CD4-positive, alpha-beta T cell treated with Interleukin-12 subunit alpha and Interleukin-12 subunit beta, for 1 hour (primary cell): ENCODE data around the gene PKP1.

Experiments
- DNase-seq: peaks from one replicate; pipeline ENCODE4 v3.0.0-alpha.2; 2020

Gene PKP1

DNA sequence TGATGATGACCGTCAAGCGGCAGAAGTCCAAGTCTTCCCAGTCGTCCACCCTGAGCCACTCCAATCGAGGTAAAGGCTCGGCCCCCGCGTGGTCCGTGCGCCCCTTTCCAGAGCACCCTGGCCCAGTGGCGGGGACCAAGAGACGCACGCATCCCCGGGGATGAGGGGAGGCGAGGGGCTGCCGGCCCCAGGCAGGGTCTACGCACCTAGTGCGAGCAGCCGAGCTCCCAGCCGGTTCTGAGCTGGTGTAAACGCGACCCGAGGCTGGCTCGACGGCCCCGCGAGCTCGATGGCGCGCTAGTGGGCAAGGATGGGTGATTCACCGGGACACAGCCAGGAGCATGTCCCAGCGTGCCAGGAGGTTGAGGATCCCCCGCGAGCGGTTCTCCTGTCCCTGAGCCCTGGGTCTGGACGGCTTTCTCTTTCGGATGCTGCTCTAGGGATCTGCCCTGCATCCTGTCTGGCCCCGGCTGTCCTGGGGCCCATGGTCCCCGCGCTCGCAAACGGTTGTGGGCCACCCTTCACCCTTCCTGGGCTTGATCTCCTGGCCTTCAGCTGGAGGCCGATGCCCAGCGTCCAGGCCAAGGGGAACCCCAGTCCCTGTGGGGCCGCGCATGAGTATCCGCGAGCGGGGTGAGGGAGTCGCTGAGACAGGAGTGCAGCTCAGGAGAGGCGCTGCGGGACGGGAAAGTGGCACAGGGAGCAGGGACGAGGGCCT lies 689 bp downstream of the PKP1 start:
- no peak for DNase-seq

DNA sequence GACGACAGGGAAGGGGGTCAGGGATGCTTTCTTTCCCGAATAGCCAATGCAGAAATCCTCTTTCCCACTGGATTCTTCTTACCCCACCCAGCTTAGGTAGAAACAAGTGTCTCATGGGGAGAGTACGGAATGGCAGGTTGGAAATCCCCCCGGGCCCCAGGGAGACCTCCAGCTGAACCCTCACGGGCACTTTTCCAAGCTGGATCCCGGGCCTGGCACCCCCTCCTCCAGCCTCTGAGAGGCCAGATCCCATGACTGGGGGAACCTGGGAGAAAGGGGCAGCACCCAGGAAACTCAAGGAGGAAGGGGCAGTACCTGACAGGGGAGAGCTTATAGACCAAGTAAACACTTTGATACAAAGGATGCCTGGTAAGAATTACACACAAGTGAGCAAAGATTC lies 1.3 kb downstream of the PKP1 start:
- DNase-seq: no peak

DNA sequence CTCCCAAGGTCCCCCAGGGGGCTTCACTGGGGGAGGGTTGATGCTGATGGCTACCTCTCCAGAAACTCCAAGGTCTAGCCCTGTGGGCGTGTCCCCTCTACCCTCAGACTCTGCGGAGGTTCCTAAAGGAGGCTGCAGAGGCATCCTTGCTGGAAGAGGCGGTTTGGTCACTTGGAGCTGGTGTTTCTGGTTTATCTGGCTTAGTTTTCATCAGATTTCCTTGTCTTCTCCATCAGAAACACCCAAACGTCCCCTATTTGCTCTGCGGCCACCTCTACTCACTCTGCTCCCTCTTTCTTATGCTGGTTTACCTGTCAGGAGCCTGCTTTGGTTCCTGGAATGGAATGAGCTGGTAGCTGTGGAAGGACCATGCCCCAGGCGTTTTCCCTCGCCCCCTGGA lies 2.5 kb downstream of the PKP1 start:
- no peak for DNase-seq

DNA sequence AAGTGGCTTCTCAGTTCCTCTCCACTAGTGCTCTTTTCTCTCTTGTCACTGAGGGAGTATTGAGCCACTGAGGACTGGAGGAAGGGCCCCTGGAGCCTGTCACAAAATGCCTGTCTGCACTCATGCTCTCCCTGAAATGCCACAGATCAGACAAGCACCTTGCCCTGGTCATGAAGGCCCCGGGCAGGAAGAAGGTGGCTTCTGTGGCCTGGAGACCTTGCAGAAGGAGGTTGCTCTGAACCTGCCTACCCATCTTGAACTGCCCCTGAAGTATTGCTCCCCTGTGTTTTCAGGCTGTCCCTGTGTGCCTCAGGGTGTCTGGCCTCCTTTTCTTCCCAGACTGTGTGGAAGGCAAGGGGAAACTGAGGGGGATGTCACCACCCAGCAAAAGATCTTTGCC lies 3.1 kb downstream of the PKP1 start:
- DNase-seq: no peak

DNA sequence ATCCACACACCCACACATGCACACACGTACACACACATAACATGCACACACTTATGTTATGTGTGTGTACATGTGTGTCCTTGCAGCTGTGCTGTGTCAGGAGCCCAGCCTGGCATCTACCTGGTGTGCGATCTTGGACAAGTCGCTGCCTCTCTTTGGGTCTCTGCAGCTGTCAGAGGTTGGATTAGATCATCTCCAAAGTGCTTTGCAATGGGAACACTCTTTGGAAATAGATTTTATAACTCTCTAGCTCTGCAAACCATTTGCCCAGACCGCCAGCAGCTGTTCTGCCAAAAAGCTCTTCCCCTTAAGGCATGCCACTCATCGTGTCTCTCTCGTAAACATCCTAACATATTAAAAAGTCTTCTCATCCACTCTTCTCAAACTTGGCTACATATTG lies 4.7 kb downstream of the PKP1 start:
- DNase-seq: no peak

DNA sequence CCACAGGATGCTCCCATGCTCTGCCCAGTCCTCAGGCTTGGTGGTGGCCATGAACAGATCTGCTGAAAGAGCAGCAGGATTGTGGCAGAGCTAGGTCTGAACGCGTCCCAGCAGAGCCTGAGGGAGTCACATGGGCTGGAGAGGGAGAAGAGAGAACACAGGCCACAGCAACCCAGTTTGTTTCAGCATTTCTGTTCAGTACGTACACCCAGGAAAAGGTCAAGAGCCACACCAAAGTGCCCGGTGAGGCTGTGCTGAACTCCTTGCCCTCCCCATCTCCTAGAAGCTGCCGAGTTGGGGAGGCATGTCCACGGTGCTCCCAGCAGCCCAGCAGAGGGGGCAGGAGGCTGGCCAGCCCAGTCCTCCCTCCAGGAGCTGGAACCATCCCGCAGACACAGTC lies 5.5 kb downstream of the PKP1 start:
- no peak for DNase-seq

DNA sequence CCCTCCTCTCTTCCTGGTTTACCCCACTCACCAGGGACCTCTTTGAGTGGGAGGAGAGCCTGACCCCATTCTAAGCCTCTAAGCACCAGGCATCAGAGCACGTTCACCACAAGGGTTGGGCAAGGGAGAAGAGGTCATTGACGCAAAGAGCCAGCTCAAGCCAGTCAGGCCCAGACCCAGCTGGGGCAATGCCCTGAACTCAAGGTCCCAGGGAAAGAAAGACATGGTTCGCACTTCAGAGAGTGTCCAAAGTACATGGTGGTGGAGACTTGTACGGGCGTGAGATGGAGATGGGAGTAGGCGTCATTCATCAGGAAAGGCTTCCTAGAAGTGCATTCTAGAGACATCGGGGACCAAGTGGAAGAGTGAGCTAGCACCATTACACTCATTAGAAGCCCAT lies 7.2 kb downstream of the PKP1 start:
- DNase-seq: no peak

DNA sequence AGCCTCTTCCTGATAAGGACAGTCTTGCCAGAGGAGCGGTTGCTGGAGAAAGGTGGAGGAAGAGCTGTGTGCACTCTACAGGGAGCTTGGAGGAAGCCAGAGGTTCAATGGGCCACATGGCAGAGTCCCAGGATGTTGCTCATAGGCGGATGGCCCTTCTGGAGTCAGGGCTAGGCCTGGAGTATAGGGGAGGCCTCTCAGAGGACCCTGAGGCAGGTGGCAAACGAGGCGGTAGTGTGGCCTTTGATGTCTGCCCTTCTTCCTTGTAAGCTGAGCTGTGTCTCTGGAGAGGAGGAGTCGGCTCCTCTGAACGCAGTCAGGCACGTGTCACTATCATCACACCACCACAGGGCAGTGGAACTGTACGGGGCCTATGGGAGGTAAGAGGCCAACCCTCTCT lies 8.6 kb downstream of the PKP1 start:
- no peak for DNase-seq

DNA sequence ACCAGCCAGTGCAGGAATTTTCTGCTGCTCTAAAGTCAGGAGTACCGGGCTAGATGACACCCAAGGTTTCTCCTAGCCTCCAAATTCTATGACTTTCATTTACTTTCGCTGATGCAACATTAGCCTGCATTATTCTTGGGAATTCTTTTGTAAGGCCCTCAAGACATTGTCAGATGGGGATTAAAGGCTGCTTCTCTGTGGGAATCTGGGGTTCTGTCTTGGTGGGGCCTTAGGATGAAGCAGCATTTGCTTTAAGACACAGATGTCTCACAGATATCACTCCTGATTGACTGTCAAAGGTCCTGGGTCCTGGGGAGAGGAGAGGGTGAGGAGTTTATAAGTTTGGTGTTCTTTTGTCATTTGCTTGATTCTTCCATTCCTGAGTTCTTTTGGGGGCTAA lies 11.6 kb downstream of the PKP1 start:
- no peak for DNase-seq

DNA sequence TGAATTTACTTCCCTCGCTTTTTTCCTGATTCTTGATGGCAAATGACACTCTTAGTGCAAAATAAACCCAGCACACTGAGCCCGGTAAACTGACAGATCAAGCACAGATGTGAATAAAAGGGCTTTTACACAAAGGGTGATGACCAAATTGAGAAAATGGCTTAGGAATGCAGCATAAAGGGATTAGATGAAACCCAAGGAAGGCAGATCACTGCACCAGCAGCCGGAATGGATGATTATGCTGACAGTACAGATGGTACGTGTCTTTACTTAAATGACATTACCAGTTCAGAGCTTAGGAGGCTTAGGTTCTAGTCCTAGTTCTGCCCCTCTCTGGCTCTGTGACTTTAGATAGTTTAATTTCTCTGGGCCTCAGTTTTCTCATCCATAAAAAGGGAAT lies 12.0 kb downstream of the PKP1 start:
- no peak for DNase-seq

DNA sequence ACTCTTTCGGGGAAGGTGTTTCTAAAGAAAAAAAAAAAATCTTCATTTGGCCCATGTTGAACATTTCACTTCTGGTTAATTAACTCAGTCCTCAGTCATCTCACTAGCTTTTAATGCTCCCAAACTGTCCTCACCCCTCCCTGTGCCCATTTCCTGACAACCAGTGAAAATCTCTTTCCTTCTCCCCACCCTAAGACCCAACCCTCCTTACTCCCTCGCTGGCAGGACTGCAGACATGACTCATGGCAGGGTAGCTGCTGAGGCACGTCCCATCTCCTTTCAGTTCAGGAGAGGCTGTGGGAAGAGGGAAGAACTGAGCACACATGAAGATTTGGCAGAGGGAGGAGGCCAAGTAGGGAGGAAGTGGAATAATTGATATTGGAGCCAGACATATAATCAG lies 12.6 kb downstream of the PKP1 start:
- no peak for DNase-seq

DNA sequence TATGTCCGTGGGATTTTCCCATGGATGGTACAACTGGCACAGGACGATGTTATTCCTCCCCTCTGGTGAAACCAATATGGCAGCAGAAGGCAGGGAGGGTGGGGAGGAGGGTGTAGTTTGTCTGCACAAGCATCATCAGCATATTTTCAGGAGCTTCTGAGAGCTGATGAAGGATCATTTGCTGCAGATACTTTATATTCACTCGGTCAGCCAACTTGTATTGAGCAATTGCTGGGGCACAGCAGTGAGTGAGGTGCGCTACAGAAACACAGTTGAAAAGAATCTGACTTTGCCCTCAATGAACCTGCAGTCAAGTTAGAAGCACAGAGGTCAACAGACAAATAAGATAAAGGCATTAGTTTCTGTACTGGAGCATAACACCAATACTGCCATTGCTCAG lies 13.0 kb downstream of the PKP1 start:
- DNase-seq: no peak

DNA sequence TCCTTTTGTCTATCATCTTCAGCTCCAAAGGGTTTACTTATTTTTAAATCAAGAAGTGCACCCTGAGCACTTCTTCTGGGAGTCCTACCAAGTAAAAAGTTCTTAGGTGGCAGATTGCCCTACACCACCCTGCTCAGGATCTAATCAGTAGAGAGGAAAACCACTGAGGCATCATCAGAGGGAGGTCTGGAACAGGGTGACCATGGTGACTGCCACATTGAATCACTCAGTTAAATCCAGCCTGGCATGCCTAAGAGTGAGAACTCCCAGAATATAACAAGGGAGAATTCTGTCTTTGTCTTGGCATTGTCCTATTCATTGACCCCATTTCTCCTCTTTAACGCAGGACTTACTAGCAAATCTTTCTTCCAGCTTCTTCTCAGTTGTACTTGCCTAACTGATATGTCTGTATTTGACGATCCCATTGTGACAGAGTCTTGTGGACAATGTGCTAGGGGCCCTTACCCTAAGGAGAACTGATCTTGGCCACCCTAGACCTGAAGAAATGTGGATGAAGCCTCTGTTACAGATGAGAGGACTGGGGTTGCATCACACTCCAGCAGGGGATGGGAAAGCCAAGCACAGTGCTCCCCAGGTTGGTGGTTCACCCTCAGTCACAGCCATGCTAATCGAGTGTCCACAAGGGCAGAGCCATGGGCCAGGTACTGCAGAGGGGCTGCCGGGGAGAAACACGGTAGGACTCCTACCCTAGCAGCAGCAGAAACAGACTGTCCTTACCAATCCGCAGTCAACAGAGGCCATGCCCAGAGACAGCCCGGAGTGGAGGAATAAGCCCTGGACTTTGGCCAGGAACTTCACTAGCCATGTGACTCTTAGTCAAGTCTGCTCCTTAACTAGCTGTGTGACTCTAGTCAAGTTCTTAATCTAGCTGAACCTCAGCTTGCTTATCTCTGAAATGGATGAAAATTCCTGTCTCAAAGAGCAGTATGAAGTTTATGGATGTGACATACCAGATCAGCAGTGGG lies 15.4 kb downstream of the PKP1 start:
- DNase-seq: no peak

DNA sequence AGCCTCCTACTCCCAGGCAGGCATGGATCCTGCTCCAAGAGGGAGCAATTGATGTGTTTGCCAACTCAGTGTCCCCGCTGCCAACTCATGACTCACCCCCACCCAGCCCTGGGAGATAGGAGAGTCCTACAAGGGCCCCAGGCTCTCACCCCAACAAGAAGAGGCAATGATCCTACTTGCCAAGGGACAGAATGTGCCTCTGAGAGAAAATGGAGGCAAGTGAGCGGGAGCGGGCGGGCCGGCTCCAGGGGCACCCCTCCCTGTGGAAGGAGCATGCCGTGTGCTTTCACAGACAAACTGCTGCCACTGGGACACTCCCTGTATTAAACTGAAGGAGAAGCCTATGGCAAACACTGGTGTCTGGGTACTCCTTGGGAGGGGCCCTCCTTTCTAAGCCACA lies 16.7 kb downstream of the PKP1 start:
- DNase-seq: no peak

DNA sequence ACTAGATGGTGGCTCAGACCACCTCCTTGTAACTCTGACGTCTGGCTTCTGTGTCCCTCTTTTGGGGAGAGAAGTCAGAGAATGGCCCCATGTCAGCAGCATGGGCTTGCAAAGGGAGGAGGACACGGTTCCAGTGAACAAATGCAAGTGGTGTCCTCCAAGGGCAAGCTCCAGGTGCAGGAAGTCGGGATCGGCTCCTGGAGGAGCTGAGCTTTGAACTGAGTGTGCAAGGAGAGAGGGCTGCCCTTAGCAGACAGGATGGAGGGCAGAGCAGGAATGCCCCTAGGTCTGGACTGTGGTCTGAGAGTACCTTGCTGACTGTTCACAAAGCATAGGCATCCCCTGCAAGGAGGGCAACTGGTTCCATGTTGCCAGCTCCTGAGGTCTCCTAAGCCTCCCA lies 17.3 kb downstream of the PKP1 start:
- DNase-seq: no peak

DNA sequence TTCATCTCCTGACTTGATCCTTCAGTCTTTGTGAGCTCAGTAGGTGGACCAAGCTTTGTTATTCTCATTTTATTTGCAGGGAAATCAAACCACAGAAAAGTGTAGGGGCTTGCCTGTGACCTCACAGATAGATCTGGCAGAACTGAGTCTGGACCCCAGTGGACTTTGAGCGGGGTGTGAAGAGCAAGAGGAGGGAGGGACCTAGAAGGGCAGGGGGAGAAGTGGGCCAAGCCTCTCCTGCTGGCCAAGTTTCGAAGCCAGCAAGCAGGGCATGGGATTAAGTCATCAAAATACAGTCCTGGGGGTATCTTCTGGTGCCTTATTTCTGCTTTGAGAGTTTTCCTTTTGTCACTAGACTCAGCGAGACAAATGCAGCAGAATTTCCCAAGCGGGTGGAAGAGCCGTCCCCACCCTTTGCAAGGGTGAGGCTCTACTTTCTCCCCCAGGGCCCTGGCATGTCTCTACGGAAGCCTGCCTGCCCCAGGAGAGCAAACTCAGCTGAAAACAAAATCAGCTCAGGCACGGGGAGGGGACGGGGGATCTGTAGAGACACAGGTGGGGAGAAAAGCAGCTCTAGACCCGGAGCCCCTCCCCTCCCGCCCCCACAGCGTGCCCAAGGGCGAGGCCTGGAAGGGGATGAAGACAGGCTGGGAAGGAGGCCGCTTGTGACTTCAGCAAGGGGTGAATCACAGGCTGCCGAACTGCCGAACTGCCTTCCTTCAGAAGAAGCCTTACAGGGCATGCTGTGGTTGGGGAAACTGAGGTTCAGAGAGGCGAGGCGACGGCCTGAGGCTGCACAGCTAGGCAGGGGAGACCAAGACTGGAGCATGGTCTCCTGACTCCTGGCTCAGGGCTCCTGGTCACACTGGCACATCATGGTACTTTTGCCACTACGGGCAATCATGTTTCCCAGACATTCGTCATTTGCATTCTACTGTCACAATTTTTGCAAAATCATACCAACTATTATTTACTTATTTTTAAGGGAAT lies 19.2 kb downstream of the PKP1 start:
- DNase-seq: no peak

DNA sequence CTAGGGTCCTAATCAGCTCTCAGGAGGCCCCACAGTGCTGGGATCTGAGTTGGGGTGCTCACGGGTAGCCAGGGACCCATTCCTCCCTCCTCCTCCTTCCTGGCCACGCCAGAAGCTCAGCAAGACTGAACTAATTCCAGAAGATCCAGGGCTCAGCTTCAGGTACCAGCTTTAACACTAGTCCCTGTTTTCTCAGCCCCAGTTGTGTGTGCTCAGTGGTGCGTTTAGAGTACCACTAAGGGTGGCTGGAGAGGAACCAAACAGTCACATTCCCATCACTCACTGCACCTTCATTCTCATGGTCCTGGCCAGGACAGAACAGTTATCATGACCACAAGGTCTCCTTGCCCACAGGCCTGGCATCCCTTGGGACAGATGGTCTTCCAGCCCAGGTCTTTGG lies 20.8 kb downstream of the PKP1 start:
- DNase-seq: no peak

DNA sequence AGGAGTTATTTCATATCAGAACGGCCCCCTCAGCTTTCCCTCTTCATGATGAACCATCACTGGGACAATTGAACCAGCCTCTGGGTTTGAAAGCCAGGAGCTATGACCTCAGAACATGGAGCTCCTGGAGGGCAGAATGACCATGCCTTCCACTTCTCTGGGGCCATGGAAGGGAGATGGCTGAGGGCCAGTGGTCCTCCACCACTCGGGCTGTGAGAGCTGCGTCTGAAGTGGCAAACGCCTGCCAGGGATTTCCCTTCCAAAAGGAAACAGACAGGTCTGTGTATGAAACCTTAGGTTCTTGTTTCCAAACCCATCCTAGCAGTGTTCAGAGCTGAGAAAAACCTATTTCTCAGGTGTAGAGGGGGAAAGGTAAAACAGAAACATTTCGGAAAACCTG lies 22.5 kb downstream of the PKP1 start:
- no peak for DNase-seq

DNA sequence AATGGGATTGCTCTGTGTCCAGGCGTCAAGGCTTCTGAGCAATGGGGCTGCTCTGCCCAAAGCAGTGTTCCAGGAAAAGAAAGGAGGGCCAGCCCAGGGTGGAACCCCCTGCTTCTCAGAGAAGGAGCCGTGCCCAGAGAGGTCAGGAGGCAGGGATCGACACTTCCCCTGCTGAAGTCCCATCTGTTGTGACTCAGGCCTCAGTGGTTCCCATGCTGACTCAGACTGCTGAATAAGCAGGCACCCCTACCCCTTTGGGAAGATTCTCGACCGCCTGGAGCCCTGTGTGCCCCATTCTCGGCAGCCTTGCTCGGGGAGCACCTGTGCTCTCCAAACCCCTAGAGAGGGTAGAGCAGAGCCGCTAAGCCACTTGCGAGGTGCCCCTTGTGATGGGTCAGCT lies 23.9 kb downstream of the PKP1 start:
- no peak for DNase-seq

DNA sequence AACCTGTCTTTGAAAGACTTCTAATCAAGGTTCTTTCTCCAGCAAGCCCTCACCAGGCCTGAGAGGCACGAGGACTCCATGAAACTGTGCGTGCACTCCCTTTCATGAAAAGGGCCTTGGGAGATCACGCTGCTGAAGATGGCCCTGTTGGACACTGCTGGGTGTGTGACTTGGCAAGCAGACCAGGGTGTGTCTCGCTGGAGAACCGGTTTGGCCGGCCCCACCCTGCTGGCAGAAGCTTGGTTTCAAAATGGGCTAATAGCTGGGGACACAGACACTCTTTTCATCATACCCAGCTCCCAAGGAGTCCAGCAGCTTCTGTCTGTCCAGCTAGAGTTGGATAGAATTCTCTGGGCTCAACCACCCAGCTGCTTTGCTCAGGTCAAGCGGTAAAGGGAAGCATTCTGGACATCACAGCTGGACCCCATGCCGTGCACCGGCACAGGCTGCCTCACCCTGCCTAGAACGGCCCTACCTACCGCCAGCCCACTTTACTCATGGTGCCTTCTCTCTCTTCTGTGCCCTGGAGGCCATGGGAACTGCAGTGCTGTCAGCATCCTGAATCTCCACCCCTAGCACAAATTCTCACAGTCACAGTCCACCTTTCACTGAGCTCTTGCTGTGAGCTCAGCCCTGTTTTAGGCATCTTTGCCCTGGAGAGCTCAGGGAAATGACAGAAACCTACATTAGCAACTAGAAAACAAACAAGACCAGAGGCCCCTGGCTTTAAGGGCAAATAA lies 24.6 kb downstream of the PKP1 start:
- no peak for DNase-seq

DNA sequence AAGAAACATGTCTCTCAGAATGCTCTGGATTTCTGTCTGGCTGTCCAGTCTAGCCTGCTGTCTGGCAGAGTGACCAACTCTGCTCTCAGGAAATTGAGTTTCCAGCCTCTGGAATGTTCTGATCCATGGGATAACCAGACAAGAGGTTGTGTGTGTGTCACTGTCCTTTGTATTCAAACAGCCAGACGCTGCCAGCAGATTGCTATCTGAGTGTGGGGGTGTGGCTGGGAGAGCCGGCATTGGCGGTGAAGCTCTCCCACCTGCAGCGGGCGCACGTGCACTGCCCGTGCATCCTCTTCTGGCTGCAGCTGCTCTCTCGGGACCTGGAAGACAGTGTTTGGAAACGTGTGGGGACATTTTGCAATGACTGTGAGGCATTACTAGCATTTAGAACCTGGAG lies 26.1 kb downstream of the PKP1 start:
- no peak for DNase-seq

DNA sequence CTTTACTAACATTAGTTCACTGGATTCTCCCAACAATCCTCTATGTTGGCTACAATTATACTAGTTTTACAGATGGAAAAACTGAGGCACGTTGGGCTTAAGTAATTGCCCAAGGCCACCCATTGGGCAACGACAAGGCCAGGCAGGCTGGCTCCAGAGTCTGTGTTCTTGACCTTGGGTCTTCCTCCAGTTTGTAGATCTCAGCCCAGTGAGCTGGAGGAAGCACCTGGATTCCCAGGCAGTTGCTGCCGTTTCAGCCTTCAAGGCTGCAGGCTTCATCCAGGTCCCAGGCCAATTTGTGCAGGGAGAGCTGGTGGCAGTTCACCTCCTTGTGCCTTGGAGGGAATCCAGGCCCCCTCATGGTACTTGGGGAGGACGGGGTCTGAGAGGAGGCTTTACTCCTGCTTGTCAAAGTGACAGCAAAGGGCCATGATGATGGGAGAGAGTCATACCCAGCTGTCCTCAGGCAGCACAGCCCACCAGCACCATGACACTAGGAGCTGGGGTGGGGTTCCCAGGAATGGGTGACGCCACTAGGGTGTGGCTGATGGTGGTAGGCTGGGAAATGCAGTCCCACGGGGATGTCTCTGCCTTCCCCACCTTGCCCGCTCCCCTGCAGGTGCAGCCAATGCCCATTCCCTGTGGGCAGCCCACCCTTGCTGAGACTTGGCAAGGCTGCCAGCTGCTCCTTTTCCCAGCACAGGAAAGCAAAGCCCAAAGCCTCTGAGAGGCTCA lies 27.1 kb downstream of the PKP1 start:
- DNase-seq: no peak
